Naive thymus-derived CD4-positive, alpha-beta T cell (primary cell): Measurements from ENCODE around the gene CPNE1. TPM values are rescaled to one million over a fixed set of nuclear protein-coding genes. Genes with fewer than 3 reads are reported as not detected.

Experiments used
- ATAC-seq: fragments of 150-1000 bp; cut with Tn5 transposase; 2 replicates; pipeline ENCODE4 v1.10.0; 2021; ENCODE audit warnings: mild to moderate bottlenecking, moderate library complexity
- CTCF ChIA-PET: fragments of 350-600 bp; sonication (Branson Sonifier 250); formaldehyde crosslinking; loops from one replicate; lab custom pipeline; 2021; ENCODE audit warnings: antibody characterized with exemption; lab: Charles Lee
- POLR2A ChIA-PET: fragments of 350-600 bp; sonication (Branson Sonifier 250); formaldehyde crosslinking; loops from one replicate; lab custom pipeline; 2021; ENCODE audit warnings: antibody characterized with exemption, inconsistent platforms; lab: Charles Lee
- DNase-seq, 9 donors: peaks; one replicate each; pipeline versions ENCODE4 v3.0.0 to v3.0.0-alpha.2; 2020 to 2022; ENCODE audit warnings: mixed read lengths in 1 of 9
- H3K27ac ChIP-seq: one replicate; pipeline ENCODE4 v1.7.0; 2013; ENCODE audit warnings: mild to moderate bottlenecking, low read depth, low read length, moderate library complexity
- H3K27me3 ChIP-seq, 2 donors: one replicate each; pipeline ENCODE4 v1.7.0; 2013; ENCODE audit warnings: low read length in 2 of 2, mild to moderate bottlenecking in 2 of 2, moderate library complexity in 2 of 2; ENCODE audit not compliant: control insufficient read depth in 2 of 2, insufficient read depth in 2 of 2
- H3K36me3 ChIP-seq, 3 experiments: 1 replicate in 2 of 3; 2 replicates in 1 of 3; pipeline ENCODE4 v1.7.0; 2013; ENCODE audit warnings: low read length in 3 of 3, mild to moderate bottlenecking in 3 of 3, moderate library complexity in 1 of 3; ENCODE audit not compliant: insufficient read depth in 3 of 3, control insufficient read depth in 2 of 3
- H3K4me1 ChIP-seq, 2 donors: one replicate each; pipeline ENCODE4 v1.7.0; 2013; ENCODE audit warnings: low read length in 2 of 2, mild to moderate bottlenecking in 2 of 2, moderate library complexity in 1 of 2; ENCODE audit not compliant: control insufficient read depth in 2 of 2, insufficient read depth in 2 of 2
- H3K4me3 ChIP-seq: 2 replicates; pipeline ENCODE4 v1.7.0; 2013; ENCODE audit warnings: mild to moderate bottlenecking, low read length
- H3K9me3 ChIP-seq, 3 experiments: 1 replicate in 2 of 3; 2 replicates in 1 of 3; pipeline ENCODE4 v1.7.0; 2013; ENCODE audit warnings: low read length in 3 of 3; ENCODE audit not compliant: control insufficient read depth in 2 of 3
- H3K27ac Mint-ChIP-seq, 9 donors: one replicate each; pipeline ENCODE4 v1.8.0; 2020 to 2022; ENCODE audit warnings: mixed read lengths in 9 of 9, mild to moderate bottlenecking in 8 of 9, moderate library complexity in 5 of 9, inconsistent platforms in 2 of 9
- H3K27me3 Mint-ChIP-seq, 5 donors: one replicate each; pipeline ENCODE4 v1.8.0; 2021 to 2022; ENCODE audit warnings: mixed read lengths in 5 of 5, mild to moderate bottlenecking in 1 of 5
- H3K36me3 Mint-ChIP-seq, 5 donors: one replicate each; pipeline ENCODE4 v1.8.0; 2020 to 2022; ENCODE audit warnings: mixed read lengths in 5 of 5, mild to moderate bottlenecking in 3 of 5, inconsistent platforms in 1 of 5
- H3K4me1 Mint-ChIP-seq, 7 donors: one replicate each; pipeline ENCODE4 v1.8.0; 2020 to 2022; ENCODE audit warnings: mixed read lengths in 7 of 7, mild to moderate bottlenecking in 3 of 7, inconsistent platforms in 1 of 7
- H3K4me3 Mint-ChIP-seq, 10 donors: one replicate each; pipeline ENCODE4 v1.8.0; 2020 to 2022; ENCODE audit warnings: mild to moderate bottlenecking in 10 of 10, mixed read lengths in 10 of 10, moderate library complexity in 6 of 10, inconsistent platforms in 2 of 10
- H3K9me3 Mint-ChIP-seq, 11 donors: one replicate each; pipeline ENCODE4 v1.8.0; 2020 to 2022; ENCODE audit warnings: mixed read lengths in 11 of 11, mild to moderate bottlenecking in 4 of 11, inconsistent platforms in 1 of 11, moderate library complexity in 1 of 11
- intact Hi-C, 2 donors: fragments of 100-400 bp; cut with micrococcal nuclease; formaldehyde crosslinking; loops; one replicate each; pipeline ENCODE4 v1.15.1; 2023
- polyA plus RNA-seq, 2 donors: library from polyadenylated mRNA; unstranded; fragments of 300-500 nt; fragmentation: Illumina TruSeq; gene quantifications; one replicate each; pipeline ENCODE4 v1.2.3, GENCODE V29; 2021
- total RNA-seq, 6 experiments: library from RNA in 5 of 6; stranded (reverse) in 5 of 6; gene quantifications; 1 replicate in 5 of 6; 2 replicates in 1 of 6; pipeline ENCODE4 v1.2.3 and lab custom pipeline; 2021 to 2026

The CPNE1 gene
- total and polyA plus RNA-seq, 7 experiments from 2014 or later, result 250 to 378 (median 305) TPM

DNA sequence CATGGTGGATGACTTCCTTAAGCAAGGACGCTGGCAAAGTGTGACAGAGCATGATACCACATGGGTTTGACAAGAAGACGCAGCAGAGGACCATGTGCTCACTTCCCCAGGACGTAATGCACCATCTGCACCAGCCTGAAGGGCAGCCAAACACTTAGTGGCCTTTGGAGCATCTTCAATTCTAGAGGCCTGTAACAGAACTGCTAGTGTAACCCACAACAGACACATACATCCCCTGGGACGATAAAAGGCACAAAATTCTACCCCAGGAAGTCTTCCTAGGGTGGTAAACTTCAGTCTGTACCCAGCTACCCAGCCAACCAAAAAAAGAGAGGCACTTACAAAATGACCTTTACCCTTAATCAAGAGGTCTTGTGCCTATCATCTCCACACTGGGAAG, 9.2 kb upstream of the CPNE1 start:
- Histone ChIP-seq H3K27ac (no peak overlapping the region), H3K4me1 (no peaks in the 10 kb centered on the region), H3K4me3 (no peak overlapping the region), H3K36me3 (peaks cover 0 to 79% (median 14%) of the 10 kb centered on the region in 3 experiments), H3K9me3 (no peaks in the 10 kb centered on the region), H3K27me3 (no peaks in the 10 kb centered on the region)
- intact Hi-C loops, result no loop called here
- no peak for ATAC-seq
- DNase-seq, result no peak
- ChIA-PET CTCF (interaction anchor here (0.6 kb wide), 1 partner anchor 435 kb away, joined by 3 read pairs; no protein-coding TSS in a partner anchor), POLR2A (interaction anchor here (0.5 to 1.3 kb wide), 2 partner anchors 10 to 1341 kb away, joined by 3 to 6 read pairs; partner anchors contain the start of genes CPNE1 and RBM12)
- Mint-ChIP-seq H3K27me3 (no peaks in the 10 kb centered on the region), H3K27ac (no peak overlapping the region), H3K4me3 (no peak overlapping the region), H3K36me3 (peaks cover 19 to 55% (median 27%) of the 10 kb centered on the region in 5 donors), H3K4me1 (no peaks in the 10 kb centered on the region), H3K9me3 (no peaks in the 10 kb centered on the region)

DNA sequence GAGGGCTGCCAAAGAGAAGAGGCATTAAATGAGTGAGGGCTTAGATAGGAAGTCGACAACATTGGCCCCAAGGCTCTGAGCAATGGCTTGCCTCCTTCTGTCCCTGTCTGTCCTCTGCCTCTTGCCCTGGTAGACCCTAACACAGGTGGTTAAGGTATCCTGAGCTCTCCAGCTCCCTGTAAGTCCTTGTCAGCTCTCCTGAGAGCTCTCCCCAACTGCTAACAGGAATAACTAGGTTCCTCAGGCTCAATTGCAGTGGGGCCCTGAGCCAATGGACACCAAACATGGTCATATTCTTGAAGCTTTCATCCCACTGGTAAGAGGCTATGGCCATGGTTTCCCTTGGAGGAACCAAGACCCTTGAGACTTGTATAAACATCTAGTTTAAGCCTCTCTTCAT, 5.0 kb upstream of the CPNE1 start:
- Histone ChIP-seq H3K4me1 (no peaks in the 10 kb centered on the region), H3K36me3 (peaks cover 0 to 61% (median 14%) of the 10 kb centered on the region in 3 experiments), H3K4me3 (no peak overlapping the region), H3K27me3 (no peaks in the 10 kb centered on the region), H3K9me3 (no peaks in the 10 kb centered on the region), H3K27ac (no peak overlapping the region)
- H3K27ac Mint-ChIP-seq, result peak overlapping the region in 2 of 9 donors; percentile 47 to 48
- peaks cover 0 to 5% (median 4%) of the 10 kb centered on the region in 7 donors for H3K4me1 Mint-ChIP-seq
- H3K4me3 Mint-ChIP-seq, result no peak overlapping the region
- ChIA-PET POLR2A (interaction anchor here (1.0 to 1.5 kb wide), 2 partner anchors 8 to 69 kb away, joined by 4 to 5 read pairs; no protein-coding TSS in a partner anchor), CTCF (no interaction called here)
- peaks cover 28 to 51% (median 34%) of the 10 kb centered on the region in 5 donors for H3K36me3 Mint-ChIP-seq
- intact Hi-C loops, result no loop called here
- H3K9me3 Mint-ChIP-seq, result no peaks in the 10 kb centered on the region
- ATAC-seq (no peak), DNase-seq (no peak)
- no peaks in the 10 kb centered on the region for H3K27me3 Mint-ChIP-seq

DNA sequence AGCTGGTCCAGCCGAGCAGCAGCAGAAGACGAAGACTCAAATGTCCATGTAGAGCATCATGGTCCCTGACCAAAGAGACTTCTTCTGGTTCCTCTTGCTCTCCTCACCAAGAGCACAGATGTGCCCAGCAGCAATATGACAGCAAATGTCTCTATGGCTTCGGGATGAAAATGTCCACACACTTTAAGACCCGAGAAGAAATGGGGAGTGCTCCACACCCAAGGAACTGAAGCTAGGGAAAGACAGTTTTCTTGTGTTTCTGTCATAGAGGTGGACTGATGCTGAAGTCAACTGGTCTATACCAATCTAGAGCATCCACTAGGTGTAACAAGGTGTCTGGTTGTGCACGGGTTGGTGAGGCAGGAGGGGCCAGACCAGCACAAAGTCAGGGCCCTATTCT, 4.5 kb upstream of the CPNE1 start:
- H3K9me3 ChIP-seq, result no peaks in the 10 kb centered on the region
- ChIA-PET POLR2A (interaction anchor here (1.5 kb wide), 1 partner anchor 68 kb away, joined by 4 read pairs; no protein-coding TSS in a partner anchor), CTCF (no interaction called here)
- no peaks in the 10 kb centered on the region for H3K27me3 Mint-ChIP-seq
- peaks cover 29 to 47% (median 34%) of the 10 kb centered on the region in 5 donors for H3K36me3 Mint-ChIP-seq
- H3K27ac ChIP-seq, result no peak overlapping the region
- peak overlapping the region in 1 of 9 donors; percentile 48 for H3K27ac Mint-ChIP-seq
- H3K36me3 ChIP-seq, result peaks cover 0 to 61% (median 12%) of the 10 kb centered on the region in 3 experiments
- ATAC-seq (no peak), DNase-seq (no peak)
- no peaks in the 10 kb centered on the region for H3K4me1 ChIP-seq
- no peaks in the 10 kb centered on the region for H3K27me3 ChIP-seq
- H3K4me3 Mint-ChIP-seq, result no peak overlapping the region
- intact Hi-C loops, result no loop called here
- H3K9me3 Mint-ChIP-seq, result no peaks in the 10 kb centered on the region
- peaks cover 0 to 5% (median 4%) of the 10 kb centered on the region in 7 donors for H3K4me1 Mint-ChIP-seq
- H3K4me3 ChIP-seq, result no peak overlapping the region

DNA sequence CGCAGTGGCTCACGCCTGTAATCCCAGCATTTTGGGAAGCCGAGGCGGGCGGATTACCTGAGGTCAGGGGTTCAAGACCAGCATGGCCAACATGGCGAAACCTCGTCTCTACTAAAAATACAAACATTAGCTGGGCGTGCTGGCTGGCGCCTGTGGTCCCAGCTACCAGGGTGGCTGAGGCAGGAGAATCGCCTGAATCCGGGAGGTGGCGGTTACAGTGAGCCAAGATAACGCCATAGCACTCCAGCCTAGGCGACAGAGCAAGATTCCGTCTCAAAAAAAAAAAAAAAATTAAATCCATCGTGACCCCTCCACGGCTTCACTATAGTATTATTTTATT, 1.2 kb upstream of the CPNE1 start:
- Mint-ChIP-seq H3K9me3 (no peaks in the 10 kb centered on the region), H3K4me3 (peak overlapping the region in 6 of 10 donors; percentile 26 to 51 (median 47)), H3K27ac (peak overlapping the region in 6 of 9 donors; percentile 41 to 75 (median 62)), H3K27me3 (no peaks in the 10 kb centered on the region), H3K4me1 (peaks cover 22 to 37% (median 35%) of the 10 kb centered on the region in 7 donors), H3K36me3 (peaks cover 13 to 33% (median 27%) of the 10 kb centered on the region in 5 donors)
- H3K27ac ChIP-seq, result peak overlapping the region; percentile 100
- H3K9me3 ChIP-seq, result no peaks in the 10 kb centered on the region
- H3K4me1 ChIP-seq, result peaks cover 23 to 26% of the 10 kb centered on the region in 2 donors
- POLR2A ChIA-PET, result interaction anchor here (0.6 to 2.7 kb wide), 11 partner anchors 14 to 288 kb away, joined by 3 to 16 read pairs (median 5); partner anchors contain the start of genes CEP250, RBM39 and SCAND1
- no peak overlapping the region for H3K4me3 ChIP-seq
- intact Hi-C loops, result loop anchor here (1.0 to 2.0 kb wide), 5 partner anchors 33 to 289 kb away; partner anchors contain the start of genes CEP250 (in 1 of the 2), ERGIC3 (in 1 of the 2), NFS1 (in 1 of the 2) and ROMO1 (in 1 of the 2)
- peaks cover 0 to 30% (median 0%) of the 10 kb centered on the region in 3 experiments for H3K36me3 ChIP-seq
- ATAC-seq (no peak), DNase-seq (no peak)
- CTCF ChIA-PET, result no interaction called here
- H3K27me3 ChIP-seq, result no peaks in the 10 kb centered on the region

DNA sequence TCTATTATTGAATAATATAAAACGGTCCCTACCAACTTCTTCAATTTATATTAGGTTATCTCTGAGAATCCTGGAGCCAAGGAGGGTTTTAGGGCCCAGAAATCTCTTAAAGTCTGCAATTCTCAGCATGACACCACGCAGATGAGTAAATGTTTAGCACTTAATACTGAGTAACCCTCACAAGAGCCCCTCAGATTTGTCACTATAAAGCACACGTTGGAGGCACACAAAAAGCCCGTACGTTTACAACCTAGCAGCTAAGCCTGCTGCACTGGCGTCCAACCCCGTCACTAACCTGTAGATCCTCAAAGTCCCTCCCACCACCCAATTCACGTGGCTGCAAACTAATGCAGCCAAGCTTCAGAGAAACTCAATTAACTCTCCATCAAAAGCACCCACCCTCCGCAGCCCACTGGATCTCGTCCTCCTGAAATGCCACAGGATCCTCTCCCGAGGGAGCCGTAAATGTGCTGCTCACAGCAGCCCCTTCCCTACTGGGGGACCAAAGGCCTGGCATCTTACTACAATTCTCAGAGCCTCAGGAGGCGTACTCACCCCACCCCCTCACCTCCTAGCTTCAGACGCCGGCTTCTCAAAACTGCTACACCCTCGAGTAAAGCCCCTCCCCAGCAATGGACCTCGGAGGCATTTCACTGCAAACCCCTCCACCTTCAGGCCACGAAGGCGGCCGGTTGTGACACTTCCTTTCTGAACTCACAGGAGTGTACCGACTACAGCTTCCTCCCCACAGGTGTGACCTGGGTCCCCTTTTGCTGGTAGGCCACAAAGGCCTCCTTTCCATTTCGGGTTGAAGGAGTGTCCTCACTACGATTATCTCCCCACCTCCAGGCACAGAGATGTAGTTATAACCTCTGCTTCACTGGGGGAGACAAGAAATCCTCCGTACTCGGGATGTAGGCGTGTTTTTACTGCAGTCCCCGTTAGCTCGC, 909 bp downstream of the CPNE1 start:
- no peaks in the 10 kb centered on the region for H3K27me3 ChIP-seq
- peak overlapping the region; percentile 100 for H3K27ac ChIP-seq
- intact Hi-C loops, result loop anchor here (1.0 to 5.0 kb wide), 13 partner anchors 15 to 386 kb away; partner anchors contain the start of genes CEP250 (in 2 of the 2), ERGIC3 (in 2 of the 2), NFS1 (in 2 of the 2) and RBM39 (in 2 of the 2)
- peak; percentile 44 to 79 (median 70) for DNase-seq
- Mint-ChIP-seq H3K27me3 (no peaks in the 10 kb centered on the region), H3K4me3 (peak overlapping the region; percentile 89 to 98 (median 96)), H3K4me1 (peaks cover 36 to 58% (median 56%) of the 10 kb centered on the region in 7 donors), H3K9me3 (no peaks in the 10 kb centered on the region), H3K27ac (peak overlapping the region; percentile 98 to 100 (median 99)), H3K36me3 (peaks cover 1 to 22% (median 10%) of the 10 kb centered on the region in 5 donors)
- peak overlapping the region; percentile 88 for H3K4me3 ChIP-seq
- ATAC-seq, result peak; percentile 61
- H3K4me1 ChIP-seq, result peaks cover 42 to 46% of the 10 kb centered on the region in 2 donors
- no peaks in the 10 kb centered on the region for H3K9me3 ChIP-seq
- CTCF ChIA-PET, result interaction anchor here (0.7 to 1.5 kb wide), 4 partner anchors 11 to 222 kb away, joined by 3 to 5 read pairs (median 3); no protein-coding TSS in a partner anchor
- H3K36me3 ChIP-seq, result peaks cover 0 to 11% (median 0%) of the 10 kb centered on the region in 3 experiments
- POLR2A ChIA-PET, result interaction anchor here (0.8 to 3.5 kb wide), 32 partner anchors 8 to 1148 kb away, joined by 3 to 72 read pairs (median 5); partner anchors contain the start of genes CEP250, DYNLRB1, ERGIC3 and PHF20

DNA sequence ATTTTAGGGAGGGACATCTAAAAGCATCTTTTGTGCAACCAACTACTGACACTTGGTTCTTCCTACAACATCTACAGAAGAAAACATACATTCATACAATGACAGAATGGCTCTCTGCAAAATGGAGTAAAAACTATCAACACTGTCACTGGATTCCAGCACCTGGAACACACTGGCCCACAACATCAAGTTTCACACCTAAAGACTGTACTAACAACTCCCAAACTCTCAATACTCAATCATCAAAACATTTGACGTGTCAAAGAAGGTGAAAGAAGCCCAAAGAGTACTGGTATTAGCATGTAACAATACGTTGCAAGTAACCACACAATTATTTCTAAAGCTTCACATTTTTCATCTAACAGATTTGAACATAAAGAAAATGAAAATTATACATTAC, 2.1 kb downstream of the CPNE1 start:
- CTCF ChIA-PET, result interaction anchor here (0.6 kb wide), 1 partner anchor 56 kb away, joined by 3 read pairs; no protein-coding TSS in a partner anchor
- H3K27me3 ChIP-seq, result no peaks in the 10 kb centered on the region
- Mint-ChIP-seq H3K27me3 (no peaks in the 10 kb centered on the region), H3K36me3 (peaks cover 0 to 18% (median 3%) of the 10 kb centered on the region in 5 donors), H3K4me1 (peaks cover 42 to 70% (median 65%) of the 10 kb centered on the region in 7 donors), H3K27ac (peak overlapping the region; percentile 85 to 100 (median 99)), H3K4me3 (peak overlapping the region; percentile 89 to 98 (median 96)), H3K9me3 (no peaks in the 10 kb centered on the region)
- no peaks in the 10 kb centered on the region for H3K9me3 ChIP-seq
- intact Hi-C loops, result loop anchor here (2.0 to 5.0 kb wide), 5 partner anchors 14 to 385 kb away; partner anchors contain the start of genes CEP250 (in 1 of the 2), ERGIC3 (in 1 of the 2), MMP24OS (in 1 of the 2) and SCAND1 (in 1 of the 2)
- no peak for DNase-seq
- H3K27ac ChIP-seq, result peak overlapping the region; percentile 100
- H3K4me1 ChIP-seq, result peaks cover 53 to 54% of the 10 kb centered on the region in 2 donors
- H3K36me3 ChIP-seq, result peaks cover 0 to 6% (median 0%) of the 10 kb centered on the region in 3 experiments
- ATAC-seq, result no peak
- POLR2A ChIA-PET, result interaction anchor here (0.7 to 3.5 kb wide), 6 partner anchors 13 to 80 kb away, joined by 3 to 72 read pairs (median 8); partner anchors contain the start of genes RBM39 and SPAG4
- peak overlapping the region; percentile 88 for H3K4me3 ChIP-seq
